SK-N-SH treated with all-trans-retinoic acid at 6 μM for 48 hours (cell line): ENCODE results near the gene MTCL1.

ENCODE experiments used
- ATAC-seq: fragments of 200-7000 bp; cut with Tn5 transposase; 3 replicates; pipeline ENCODE4 v1.9.1; 2020; ENCODE audit warnings: mild to moderate bottlenecking, moderate library complexity
- BACH2 ChIP-seq: fragments of 250-450 bp; sonication (Bioruptor Pico); IDR thresholded peaks from 2 replicates; pipeline ENCODE4 v1.9.0; 2021; ENCODE audit warnings: mild to moderate bottlenecking, borderline replicate concordance
- CREB5 ChIP-seq: fragments of 250-450 bp; sonication (Bioruptor Pico); IDR thresholded peaks from 2 replicates; pipeline ENCODE4 v1.5.1; 2020; ENCODE audit warnings: low read depth, mild to moderate bottlenecking, moderate library complexity
- CSDC2 ChIP-seq: fragments of 250-450 bp; sonication (Bioruptor Pico); IDR thresholded peaks from 2 replicates; pipeline ENCODE4 v1.5.0; 2020; ENCODE audit warnings: mild to moderate bottlenecking, moderate library complexity
- CSRNP3 ChIP-seq: fragments of 250-450 bp; sonication (Bioruptor Pico); IDR thresholded peaks from 2 replicates; pipeline ENCODE4 v1.5.1; 2021; ENCODE audit warnings: mild to moderate bottlenecking, moderate library complexity
- ESRRG ChIP-seq: fragments of 250-450 bp; sonication (Bioruptor Pico); IDR thresholded peaks from 2 replicates; pipeline ENCODE4 v1.6.1; 2021; ENCODE audit warnings: mild to moderate bottlenecking
- ISL1 ChIP-seq: fragments of 250-450 bp; sonication (Bioruptor Pico); IDR thresholded peaks from 2 replicates; pipeline ENCODE4 v2.1.2; 2022; ENCODE audit warnings: mild to moderate bottlenecking, moderate library complexity
- OSR1 ChIP-seq: fragments of 250-450 bp; sonication (Bioruptor Pico); IDR thresholded peaks from 2 replicates; pipeline ENCODE4 v1.8.0; 2022; ENCODE audit warnings: moderate library complexity, mild to moderate bottlenecking, inconsistent platforms
- PATZ1 ChIP-seq: fragments of 250-450 bp; sonication (Bioruptor Pico); IDR thresholded peaks from 2 replicates; pipeline ENCODE4 v1.8.0; 2020; ENCODE audit warnings: mild to moderate bottlenecking, moderate library complexity, borderline replicate concordance
- POU6F1 ChIP-seq: fragments of 250-450 bp; sonication (Bioruptor Pico); IDR thresholded peaks from 2 replicates; pipeline ENCODE4 v1.8.0; 2021; ENCODE audit warnings: low read depth, mild to moderate bottlenecking, moderate library complexity, borderline replicate concordance
- PPARA ChIP-seq: fragments of 250-450 bp; sonication (Bioruptor Pico); IDR thresholded peaks from 2 replicates; pipeline ENCODE4 v1.5.0; 2020; ENCODE audit warnings: mild to moderate bottlenecking, borderline replicate concordance
- RARB ChIP-seq: fragments of 250-450 bp; sonication (Bioruptor Pico); IDR thresholded peaks from 2 replicates; pipeline ENCODE4 v1.8.0; 2021; ENCODE audit warnings: mild to moderate bottlenecking, moderate library complexity
- SNAI2 ChIP-seq: fragments of 250-450 bp; sonication (Bioruptor Pico); IDR thresholded peaks from 2 replicates; pipeline ENCODE4 v1.5.0; 2020; ENCODE audit warnings: mild to moderate bottlenecking, moderate library complexity
- TCF4 ChIP-seq: fragments of 250-450 bp; sonication (Bioruptor Pico); IDR thresholded peaks from 2 replicates; pipeline ENCODE4 v1.8.0; 2021; ENCODE audit warnings: mild to moderate bottlenecking, moderate library complexity, borderline replicate concordance
- TOX ChIP-seq: fragments of 250-450 bp; sonication (Bioruptor Pico); IDR thresholded peaks from 2 replicates; pipeline ENCODE4 v1.8.0; 2021; ENCODE audit warnings: mild to moderate bottlenecking, moderate library complexity, borderline replicate concordance
- TSHZ2 ChIP-seq: fragments of 250-450 bp; sonication (Bioruptor Pico); IDR thresholded peaks from 2 replicates; pipeline ENCODE4 v1.5.0; 2020; ENCODE audit warnings: mild to moderate bottlenecking, moderate library complexity
- ZC3H10 ChIP-seq: fragments of 250-450 bp; sonication (Bioruptor Pico); IDR thresholded peaks from 2 replicates; pipeline ENCODE4 v1.5.1; 2021; ENCODE audit warnings: mild to moderate bottlenecking, moderate library complexity
- ZFP3 ChIP-seq: fragments of 250-450 bp; sonication (Bioruptor Pico); IDR thresholded peaks from 2 replicates; pipeline ENCODE4 v1.5.0; 2020; ENCODE audit warnings: mild to moderate bottlenecking, moderate library complexity
- ZFP30 ChIP-seq: fragments of 450-650 bp; formaldehyde crosslinking; IDR thresholded peaks from 2 replicates; pipeline ENCODE4 v1.5.0; 2022; ENCODE audit warnings: mild to moderate bottlenecking, moderate library complexity
- ZNF8 ChIP-seq: fragments of 450-650 bp; formaldehyde crosslinking; IDR thresholded peaks from 2 replicates; pipeline ENCODE4 v1.5.0; 2020; ENCODE audit warnings: mild to moderate bottlenecking, moderate library complexity

The MTCL1 gene

GRCh38 chr18:8856212-8856611, 150.9 kb downstream of the MTCL1 start:
- TF ChIP-seq CSDC2: no peak
- no peak for ATAC-seq

- TF ChIP-seq ZC3H10 (CRISPR knock-in tag): no peak
- TF ChIP-seq TOX: no peak
- TF ChIP-seq ISL1 (CRISPR knock-in tag): no peak
- TF ChIP-seq ZFP3 (CRISPR knock-in tag): no peak
- TF ChIP-seq CREB5 (CRISPR knock-in tag): no peak
- TF ChIP-seq, all 23 proteins: peak for 0
- ATAC-seq: no peak
These were observed 151.5 kb downstream of the MTCL1 start for GRCh38 chr18:8856769-8857393.

- TF ChIP-seq ZFP3 (CRISPR knock-in tag) (no peak), ZNF8 (CRISPR knock-in tag) (no peak), RARB (no peak), PATZ1 (CRISPR knock-in tag) (no peak), BACH2 (no peak), SNAI2 (CRISPR knock-in tag) (no peak), PPARA (CRISPR knock-in tag) (no peak), ISL1 (CRISPR knock-in tag) (no peak), TCF4 (CRISPR knock-in tag) (no peak), TOX (no peak), POU6F1 (CRISPR knock-in tag) (no peak), CSDC2 (no peak), CREB5 (CRISPR knock-in tag) (no peak), ZFP30 (CRISPR knock-in tag) (no peak), CSRNP3 (CRISPR knock-in tag) (no peak), ZC3H10 (CRISPR knock-in tag) (no peak), ESRRG (CRISPR knock-in tag) (no peak), OSR1 (no peak), TSHZ2 (CRISPR knock-in tag) (no peak)
- no peak for ATAC-seq
These were observed 152.4 kb downstream of the MTCL1 start for GRCh38 chr18:8857806-8858205.
